GM19035 (cell line): ENCODE measurements around the gene OR6K3.
"Not testable (repeated sequence)": the region's sequence is repeated elsewhere in the genome, so short reads cannot be mapped to it uniquely, and the experiment has no call there.

Experiments
- ATAC-seq: cut with Tn5 transposase; IDR thresholded peaks from one replicate; pipeline ENCODE4 v1.9.1; 2021; ENCODE audit not compliant: unreplicated experiment

The OR6K3 gene, protein sequence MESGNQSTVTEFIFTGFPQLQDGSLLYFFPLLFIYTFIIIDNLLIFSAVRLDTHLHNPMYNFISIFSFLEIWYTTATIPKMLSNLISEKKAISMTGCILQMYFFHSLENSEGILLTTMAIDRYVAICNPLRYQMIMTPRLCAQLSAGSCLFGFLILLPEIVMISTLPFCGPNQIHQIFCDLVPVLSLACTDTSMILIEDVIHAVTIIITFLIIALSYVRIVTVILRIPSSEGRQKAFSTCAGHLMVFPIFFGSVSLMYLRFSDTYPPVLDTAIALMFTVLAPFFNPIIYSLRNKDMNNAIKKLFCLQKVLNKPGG

DNA sequence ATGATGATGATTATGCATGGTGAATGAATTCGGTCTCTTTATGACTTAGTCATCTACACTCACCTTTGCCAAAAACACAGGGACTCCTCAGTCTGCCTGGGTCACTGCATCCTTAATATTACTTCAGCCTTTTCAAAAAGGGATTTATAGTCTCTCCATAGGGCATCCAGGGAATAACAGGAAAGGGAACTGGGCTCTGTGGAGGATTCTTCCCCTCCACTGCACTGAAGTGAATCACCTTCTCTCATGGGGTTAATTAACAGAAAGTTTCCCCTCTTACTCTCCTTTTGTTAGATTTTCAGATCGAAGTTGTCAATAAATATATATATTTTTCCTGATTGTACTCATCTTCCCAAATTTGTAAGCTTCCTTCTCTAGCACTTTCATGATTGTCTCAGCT is at the start of gene OR6K3:
Gene OR6K3 (minus strand): TSS at position 101 of the 400 bp plus-strand sequence. CDS start 2,605 bp downstream, outside the sequence.
- no peak for ATAC-seq

DNA sequence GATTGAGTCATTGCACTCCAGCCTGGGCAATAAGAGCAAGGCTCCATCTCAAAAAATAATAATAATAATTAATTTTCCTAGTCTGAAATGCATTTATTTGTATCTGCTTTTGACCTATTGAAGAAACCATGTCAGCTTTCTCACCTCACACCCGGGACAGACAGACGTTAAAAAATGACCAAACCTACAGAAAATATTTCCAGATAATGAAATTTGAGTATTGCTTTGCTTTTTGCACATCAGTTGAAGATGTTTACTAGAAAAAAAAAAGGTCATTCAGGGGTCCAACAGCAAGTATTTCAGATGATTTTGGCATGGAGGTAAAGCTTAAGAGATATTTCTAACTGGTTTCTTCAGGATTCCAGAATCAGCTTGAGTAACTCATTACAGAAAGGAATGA is 33.9 kb upstream of the OR6K3 start, which contains the start of gene OR6K6:
Gene OR6K6 (plus strand): TSS at position 301 of the 400 bp plus-strand sequence. CDS start 168 bp downstream, outside the sequence.
- ATAC-seq: no peak

DNA sequence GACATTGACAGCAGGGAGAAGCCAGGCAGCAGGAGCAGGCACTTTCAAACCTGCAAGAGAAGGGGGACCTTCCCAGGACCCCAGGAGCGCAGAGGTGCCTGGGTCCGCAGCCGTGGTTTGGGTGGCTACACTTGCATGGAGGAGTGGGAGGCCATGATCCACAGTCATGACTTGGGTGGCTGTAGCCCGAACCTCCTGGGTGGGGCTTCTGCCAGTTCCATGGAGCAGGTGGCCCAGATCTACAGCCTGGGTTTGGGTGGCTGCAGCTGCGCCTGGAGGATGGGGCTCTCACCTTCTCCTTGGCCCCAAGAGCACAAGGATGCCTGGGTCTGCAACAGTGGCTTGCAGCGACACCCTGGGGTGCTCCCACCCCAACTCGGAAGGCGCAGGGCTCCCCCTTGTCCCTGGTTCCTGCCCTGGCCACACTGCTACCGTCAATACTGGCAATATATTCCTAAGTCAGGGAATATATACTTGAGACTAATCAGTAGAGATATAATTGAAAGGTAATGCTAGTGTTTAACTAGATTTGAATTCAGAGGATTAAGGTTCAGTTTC is 31.7 kb upstream of the OR6K3 start:
- ATAC-seq: no peak

DNA sequence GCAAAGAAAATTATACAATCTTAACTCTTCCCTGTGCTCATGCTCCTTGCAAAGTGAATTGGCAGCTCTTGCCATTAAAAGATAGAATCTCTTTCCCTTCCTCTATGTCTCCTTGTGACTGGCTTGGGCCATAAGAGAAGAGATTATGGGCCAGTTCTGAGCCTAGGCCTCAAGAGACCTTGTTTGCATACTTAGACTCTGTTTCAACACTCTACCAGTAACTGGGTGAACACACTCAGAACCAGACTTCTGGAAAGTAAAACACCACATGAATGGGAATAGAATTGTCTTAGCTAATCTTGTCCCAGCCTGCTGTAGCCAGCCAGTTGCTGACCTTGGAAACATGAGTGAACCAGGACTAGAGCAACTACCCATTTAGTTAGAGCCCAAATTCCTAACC is 15.3 kb upstream of the OR6K3 start:
- no peak for ATAC-seq

DNA sequence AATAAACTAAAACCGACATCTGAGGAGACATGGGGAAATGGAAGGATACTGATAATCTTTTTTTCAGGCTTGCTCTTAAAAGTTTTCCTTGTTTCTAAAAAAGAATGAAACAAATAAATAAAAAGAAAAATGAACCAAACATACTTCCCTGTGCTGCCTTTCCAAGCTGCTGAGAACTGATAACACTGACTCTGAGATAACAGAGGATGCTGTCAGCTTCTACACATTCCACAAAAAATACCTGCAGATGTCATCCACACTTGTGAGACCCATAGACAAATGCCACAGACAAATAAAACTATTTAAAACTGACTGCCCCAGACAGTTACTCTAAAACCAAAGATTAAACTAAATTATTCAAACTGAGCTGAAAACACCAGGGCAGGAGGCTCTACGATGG is 12.0 kb upstream of the OR6K3 start:
- no peak for ATAC-seq

DNA sequence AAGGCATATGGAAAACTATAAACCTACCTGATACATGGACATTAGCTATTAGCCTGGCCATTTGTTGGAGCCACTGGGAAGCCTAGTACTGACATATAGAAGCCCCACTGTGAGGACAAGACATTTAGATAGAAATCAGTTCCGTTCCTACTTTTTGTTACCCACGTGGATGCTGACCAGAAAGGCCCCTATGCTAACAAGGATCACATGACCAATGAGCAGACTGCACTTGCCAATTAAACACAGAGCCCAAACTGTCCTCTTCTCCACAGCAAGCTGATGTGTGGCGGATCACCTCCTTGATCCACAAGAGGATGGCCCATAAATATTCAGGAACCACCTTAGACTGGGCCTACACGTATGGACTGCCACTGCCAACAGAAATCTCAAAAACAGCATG is 11.2 kb upstream of the OR6K3 start:
- ATAC-seq: no peak

DNA sequence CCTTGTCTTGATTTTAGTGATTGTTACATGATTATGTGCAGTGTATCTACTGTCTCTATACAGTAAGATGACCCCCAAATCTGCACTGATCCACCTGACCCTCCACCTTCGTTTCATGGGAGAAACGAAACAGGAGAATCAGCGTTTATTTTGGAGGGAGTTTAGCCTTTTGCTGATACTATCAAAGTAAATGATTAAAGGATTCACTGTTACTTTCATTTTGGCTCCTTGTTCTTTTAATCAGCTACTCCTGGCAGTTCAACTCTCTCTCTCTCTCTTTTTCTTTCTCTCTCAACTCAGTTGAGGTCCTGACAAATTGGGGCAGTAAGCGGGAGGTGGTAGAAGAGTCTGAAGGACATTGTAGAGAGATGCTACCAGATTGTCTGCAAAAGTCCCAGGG is 9.9 kb upstream of the OR6K3 start:
- no peak for ATAC-seq

DNA sequence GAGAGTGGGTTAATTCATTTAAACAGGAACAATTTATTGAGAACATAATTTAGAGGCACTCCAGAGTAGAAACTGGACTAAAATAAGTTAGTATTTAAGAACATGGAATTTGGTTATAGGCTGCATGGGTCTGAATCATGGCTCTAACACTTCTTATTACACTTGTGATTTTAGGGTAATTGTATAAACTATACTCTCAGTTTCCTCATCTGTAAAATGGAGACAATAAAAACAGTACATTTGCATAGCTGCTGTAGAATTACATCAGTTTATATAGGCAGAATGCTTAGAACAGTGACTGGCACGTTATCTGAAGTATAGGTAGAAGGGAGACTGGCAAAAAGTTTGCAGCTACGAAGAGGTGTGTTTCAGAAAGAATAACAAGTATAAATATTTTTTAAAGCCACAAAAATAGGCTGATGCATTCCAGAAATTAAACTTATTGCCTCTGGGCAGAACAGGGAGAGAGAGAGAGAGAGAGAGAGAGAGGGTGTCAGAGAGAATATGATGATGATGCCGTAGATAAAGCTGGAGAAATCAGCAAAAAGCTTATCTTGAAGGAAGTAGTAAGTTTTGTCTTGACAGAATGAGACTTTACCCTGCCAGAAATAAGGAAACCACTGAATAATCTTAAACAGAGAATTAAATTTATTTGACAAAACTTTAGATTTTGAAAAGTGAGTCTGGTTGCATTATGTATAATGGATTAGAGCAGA is 8.1 kb upstream of the OR6K3 start:
- ATAC-seq: no peak

DNA sequence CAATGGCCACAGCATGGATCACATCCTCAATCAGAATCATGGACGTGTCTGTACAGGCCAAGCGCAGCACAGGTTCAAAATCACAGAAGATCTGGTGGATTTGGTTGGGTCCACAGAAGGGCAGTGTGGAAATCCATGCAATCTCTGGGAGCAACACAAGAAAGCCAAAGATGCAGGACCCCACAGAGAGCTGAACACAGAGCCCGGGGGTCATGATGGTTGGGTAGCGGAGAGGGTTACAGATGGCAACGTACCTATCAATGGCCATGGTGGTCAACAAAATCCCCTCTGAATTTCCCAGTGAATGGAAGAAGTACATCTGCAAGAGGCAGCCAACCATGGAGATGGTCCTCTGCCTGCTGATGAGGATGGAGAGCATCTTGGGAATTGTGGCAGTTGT is 3.9 kb upstream of the OR6K3 start:
- no peak for ATAC-seq

DNA sequence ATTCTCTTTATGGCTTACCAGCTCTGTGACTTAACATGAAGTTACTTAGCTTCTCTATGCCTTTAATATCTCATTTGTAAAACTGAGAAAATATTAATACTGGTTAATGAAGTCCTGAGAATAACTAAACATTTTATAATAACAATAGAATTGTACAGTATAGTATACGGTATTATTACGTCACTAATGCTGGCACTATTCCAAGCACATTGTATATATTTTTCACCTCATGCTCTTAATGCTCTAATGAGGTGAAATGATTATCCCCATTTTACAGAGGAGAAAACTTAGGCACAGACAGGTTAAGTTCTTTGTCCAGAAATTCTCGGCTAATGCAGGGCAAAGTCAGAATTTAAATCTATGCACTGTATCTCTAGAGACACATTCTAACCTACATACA is 856 bp downstream of the OR6K3 start:
- no peak for ATAC-seq

DNA sequence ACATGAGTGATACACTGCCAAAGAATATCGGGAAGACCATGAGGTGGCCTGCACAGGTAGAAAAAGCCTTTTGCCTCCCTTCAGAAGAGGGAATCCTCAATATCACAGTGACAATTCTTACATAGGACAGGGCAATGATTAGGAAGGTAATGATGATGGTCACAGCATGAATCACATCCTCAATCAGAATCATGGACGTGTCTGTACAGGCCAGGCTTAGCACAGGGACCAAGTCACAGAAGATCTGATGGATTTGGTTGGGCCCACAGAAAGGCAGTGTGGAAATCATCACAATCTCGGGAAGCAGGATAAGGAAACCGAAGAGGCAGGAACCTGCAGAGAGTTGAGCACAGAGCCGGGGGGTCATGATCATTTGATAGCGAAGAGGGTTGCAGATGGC is 3.2 kb downstream of the OR6K3 start:
- no peak for ATAC-seq

DNA sequence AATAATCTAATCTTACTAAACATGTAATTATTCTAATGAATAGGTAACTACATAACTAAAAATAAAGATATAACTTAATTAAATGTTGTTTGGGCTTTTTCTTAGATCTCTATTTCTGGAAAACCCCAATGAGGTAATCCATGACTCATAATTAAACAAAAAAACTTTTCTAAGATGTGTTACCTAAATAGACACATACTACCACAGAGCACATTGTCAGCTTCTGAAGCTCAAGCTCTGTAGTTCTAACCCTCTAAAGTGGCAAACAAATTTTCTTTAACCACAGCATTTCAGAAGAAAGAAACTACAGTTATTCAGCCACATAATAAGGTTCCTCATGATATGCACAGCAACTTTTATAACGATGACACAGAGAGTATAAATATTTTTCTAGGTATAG is 4.2 kb downstream of the OR6K3 start:
- ATAC-seq: peak; percentile 56

DNA sequence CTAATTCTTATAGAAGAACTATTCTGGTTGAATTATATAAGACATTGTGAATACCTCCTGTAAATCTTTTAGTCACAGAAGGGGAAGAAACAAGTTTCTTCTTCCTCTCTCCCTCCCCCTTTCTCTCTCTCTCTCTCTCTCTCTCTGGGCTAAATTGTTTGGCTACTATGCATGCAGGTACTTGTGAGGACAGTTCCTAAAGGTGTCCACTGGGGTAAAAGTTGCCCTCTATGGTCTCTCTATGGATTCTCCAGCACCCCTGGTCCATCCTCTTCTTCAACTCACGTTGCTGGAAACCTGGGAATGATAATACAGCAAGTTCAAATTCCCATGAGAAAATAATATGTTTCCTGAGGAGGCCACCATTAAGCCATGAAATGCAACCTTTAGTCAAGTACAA is 5.8 kb downstream of the OR6K3 start:
- no peak for ATAC-seq

DNA sequence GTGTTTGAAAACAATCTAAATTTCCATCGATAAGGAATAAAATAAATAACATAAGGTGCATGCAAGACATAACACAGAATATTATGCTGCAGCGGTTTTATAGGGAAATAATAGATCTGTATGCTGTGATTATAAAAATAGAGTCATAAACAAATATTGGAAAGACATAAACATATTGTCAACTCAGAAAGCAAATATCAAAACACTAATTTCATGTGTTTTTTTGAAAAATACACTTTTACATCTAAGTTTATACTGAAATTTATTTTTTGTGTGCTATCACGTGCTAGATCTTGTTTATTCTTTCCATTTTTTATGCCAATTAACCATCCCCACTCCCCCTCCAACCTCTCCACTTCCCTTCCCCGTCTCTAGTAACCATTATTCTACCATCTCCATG is 9.4 kb downstream of the OR6K3 start:
- no peak for ATAC-seq

DNA sequence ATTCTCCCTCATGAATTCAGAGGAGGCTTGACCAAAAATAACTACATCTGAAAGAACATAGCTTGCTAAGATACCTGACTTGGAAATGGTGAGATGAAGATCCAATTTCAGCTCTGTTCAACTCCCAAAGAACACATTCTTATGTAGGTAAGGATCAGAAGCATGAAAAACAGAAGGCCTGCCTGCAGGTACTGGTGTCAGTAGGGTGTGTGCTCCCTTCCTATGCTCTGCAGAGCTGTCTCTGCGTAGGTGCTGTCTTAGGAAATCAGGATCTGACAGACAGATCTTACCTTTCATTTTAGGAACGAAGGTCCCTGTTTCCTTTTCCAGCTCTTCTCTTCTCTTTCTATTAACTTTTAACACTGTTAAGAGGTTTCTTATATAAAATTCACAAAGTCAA is 14.4 kb downstream of the OR6K3 start:
- no peak for ATAC-seq

DNA sequence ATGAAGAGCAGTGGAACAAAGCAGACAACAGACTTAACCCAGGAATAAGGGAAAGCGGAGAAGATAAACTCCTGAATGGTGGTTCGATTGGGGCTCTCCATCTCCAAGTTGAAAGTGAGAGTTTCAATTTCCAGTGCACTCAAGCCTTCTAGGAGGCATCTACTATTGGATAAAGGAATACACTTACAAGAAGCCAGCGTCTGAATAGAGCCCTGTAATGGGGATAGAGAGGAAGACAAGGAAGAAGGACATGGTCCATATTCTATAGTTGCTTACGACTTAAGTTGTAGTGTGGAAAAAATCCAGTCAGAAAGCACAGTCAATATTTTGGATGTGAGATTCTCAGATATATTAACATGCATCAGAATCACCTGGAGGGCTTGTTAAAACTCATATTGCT is 20.0 kb downstream of the OR6K3 start, which contains the start of gene OR6K2:
Gene OR6K2 (minus strand): TSS at position 101 of the 400 bp plus-strand sequence. CDS start 0 bp downstream, at position 101.
- no peak for ATAC-seq

DNA sequence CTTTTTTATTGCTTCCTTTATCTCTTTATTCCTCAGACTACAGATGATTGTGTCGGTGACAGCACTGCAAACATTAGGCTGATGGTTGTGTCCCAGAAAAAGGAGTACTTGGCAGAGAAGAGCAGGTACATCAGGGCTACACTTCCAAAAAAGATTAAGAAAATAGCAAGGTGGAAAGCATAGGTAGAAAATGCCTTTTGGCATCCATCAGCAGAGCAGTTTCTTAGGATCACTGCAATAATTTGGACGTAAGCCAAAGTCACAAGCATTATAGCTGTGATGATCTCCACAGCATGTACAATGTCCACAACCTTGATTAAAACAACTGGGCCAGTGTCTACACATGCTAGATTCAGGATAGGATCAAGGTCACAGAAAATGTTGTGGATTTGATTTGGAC is 25.9 kb downstream of the OR6K3 start:
- no peak for ATAC-seq

DNA sequence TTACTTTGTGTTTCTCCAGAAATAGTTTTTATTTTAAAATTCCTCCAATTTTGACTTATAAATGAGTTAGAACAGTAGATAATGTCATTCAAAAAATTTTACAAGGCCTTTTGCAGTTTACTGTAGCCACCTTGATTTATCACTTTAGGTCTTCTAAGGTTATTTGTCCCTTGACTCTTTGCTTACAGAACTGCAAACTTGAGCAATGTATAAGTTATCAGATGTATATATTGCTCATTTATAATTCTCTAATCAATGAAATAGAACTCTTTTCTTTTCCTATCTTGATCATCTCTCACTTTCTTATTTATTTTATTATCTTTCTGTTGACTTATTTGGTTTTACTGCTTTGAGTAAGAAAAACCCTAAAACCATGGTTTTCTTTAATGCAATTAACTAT is 28.2 kb downstream of the OR6K3 start:
- no peak for ATAC-seq

DNA sequence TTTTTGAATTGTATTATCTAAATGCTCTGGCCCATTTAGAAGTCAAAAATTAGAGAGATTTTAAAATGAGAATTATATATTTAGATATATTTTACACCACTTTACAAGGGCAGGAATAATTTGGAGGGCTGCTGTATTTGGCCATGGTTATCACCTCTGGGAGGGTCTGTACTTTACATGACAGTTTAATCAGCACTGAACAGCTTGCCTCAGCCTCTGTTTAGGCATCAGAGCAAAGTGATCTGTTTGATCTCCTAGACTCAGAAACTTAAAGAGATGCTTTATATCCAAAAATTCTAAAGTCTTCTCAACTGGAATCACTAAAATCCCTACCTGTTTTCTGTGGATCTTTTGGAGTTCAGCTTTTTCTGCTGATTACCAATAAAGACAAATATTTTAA is 28.6 kb downstream of the OR6K3 start:
- ATAC-seq: no peak

DNA sequence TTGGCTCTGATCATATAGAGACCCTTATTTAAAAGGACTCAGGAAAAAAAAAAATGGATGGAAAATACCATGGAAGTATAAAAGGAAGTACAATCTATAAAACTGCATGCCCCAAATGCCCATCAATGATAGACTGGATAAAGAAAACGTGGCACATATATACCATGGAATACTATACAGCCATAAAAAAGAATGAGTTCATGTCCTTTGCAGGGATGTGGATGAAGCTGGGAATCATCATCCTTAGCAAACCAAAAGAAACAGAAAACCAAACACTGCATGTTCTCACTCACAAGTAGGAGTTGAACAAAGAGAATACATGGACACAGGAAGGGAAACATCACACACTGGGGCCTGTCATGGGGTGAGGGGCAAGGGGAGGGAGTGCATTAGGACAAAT is 29.4 kb downstream of the OR6K3 start:
- not testable (repeated sequence) for ATAC-seq

DNA sequence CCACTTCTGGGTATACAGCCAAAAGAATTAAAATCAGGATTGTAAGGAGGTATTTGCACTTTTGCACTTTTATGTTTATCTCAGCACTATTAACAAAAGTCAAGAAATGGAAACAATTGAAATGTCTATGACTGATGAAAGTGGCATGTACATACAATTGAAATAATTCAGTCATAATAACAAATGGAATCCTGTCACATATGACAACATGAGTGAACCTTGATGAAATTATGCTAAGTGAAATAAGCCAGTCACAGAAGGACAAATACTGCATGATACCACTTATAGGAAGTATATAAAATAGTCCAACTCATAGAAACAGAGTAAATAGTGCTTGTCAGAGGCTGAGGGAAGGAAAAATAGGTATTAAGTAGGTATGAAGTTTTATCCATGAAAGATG is 30.6 kb downstream of the OR6K3 start:
- ATAC-seq: no peak

DNA sequence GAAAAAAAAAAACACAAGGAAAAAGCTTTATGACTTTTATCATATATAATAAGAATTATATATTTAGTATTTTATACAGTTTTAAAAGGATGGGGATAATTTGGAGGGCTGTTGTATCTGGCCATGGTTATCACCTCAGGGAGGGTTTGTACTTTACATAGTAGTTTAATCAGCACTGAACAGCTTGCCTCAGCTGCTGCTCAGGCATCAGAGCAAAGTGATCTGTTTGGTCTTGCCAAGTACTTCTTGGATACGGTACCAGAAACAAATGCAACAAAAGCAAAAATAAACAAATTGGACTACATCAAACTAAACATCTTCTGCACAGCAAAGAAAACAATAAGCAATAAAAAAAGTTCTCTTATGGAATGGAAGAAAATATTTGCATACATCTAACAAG is 31.4 kb downstream of the OR6K3 start:
- no peak for ATAC-seq
